HG03135 (cell line): Measurements from ENCODE around the gene MRPL37.
"Not testable (repeated sequence)": the region's sequence is repeated elsewhere in the genome, so short reads cannot be mapped to it uniquely, and the experiment has no call there.

Source experiments
- ATAC-seq: cut with Tn5 transposase; IDR thresholded peaks from one replicate; pipeline ENCODE4 v1.9.1; 2021; ENCODE audit warnings: mild to moderate bottlenecking, moderate library complexity; ENCODE audit not compliant: unreplicated experiment

MRPL37 gene

DNA sequence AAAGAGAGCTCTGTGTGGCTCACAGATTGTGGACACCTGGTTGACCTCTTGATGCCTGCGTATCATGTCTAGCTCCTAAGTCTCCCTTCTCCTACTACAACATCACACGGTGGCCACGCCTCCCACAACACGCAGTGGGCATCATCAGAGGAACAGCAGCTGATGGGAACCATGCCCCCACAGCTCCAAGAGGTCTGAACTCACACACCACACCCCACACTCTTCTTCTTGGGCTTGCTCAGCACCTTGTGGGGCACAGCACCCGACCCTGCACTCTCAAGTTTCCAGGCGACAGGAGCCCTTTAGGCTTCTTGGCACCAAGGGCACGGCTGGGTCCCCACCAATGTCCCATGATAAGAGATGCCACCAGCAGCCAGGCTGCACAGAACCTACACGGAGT, 28.4 kb upstream of the MRPL37 start:
- no peak for ATAC-seq

DNA sequence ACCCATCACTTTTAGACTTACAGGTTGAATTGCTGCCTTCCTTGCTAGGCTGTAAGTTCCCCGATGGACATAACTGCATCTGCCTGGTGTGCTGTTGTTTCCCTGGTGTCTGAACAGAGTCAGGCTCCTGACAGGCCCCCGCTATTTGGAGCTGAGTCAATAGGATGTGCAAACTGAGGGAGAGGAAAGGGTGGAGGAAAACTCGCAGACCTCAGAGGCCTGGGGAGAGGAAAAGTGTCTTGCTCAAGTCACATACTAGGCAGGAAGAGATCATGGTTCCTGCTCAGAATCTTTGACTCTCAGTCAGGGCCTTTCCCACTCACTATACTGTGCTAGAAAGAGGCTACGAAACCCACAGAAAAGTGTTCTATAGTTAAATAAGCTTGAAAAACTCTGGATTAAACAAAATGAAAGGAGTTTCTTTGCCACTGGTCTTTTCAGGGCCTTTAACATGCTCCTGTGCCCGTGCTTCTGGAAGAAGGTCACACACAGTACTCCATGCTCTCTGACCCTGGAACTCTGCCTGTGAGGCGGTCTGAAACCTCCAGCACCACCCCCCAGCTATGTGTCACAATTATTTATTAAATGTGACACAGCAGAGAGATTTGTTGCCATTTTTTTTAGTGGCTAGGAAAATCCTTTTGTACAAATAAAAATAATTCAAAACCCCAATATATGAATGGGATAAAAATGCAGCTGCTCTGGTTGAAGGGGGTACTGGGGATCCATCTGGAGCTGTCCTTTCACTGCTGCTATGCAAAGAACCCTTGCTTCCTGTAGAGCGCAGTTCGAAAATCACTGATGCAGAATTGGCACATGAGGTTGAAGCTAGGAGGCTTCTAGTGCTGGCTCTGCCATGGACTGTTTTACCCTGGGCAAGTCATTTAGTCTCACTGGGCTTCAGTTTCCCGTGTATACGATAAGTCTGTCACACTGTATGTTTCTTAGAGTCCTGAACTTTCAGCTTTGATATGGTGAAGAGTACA, 27.1 kb upstream of the MRPL37 start:
- no peak for ATAC-seq

DNA sequence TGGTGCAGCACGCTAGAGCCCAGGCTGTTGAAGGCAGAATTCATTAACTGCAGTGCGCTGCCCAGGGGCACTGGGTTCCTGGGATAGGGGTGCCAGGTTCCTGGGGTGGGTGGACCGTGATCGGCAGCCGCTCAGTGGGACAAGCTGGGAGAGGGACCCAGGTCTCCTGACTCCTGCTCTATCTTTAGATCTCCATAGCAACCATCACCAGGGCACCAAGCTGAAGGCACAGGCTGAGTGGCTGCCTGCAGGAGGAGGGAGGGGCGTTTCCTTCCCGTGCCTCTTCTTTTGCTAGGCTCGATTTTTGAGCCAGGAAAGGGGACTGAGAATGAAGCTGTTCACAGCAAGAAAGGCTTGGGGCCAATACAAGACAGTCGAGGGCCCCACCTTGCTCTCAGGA, 26.3 kb upstream of the MRPL37 start:
- ATAC-seq, result no peak

DNA sequence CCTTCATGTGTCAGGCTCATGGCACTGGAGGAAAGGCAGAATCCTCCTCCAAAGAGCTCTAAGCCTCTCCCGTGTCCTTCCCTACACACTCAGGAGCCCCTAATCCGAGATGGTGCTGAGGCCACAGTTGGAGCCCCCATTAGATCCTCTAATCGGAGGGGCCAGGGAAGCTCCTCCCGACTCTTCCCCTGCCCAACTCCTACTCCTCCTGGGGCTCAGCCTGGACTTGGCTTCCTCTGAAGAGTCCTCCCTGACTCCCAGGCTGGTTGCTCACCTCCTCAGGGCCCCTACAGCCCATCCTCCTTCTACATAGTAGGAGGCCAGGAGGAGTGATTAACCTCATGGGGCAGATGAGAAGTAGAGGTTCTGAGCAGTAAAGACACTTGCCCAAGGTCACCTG, 25.9 kb upstream of the MRPL37 start:
- ATAC-seq, result no peak

DNA sequence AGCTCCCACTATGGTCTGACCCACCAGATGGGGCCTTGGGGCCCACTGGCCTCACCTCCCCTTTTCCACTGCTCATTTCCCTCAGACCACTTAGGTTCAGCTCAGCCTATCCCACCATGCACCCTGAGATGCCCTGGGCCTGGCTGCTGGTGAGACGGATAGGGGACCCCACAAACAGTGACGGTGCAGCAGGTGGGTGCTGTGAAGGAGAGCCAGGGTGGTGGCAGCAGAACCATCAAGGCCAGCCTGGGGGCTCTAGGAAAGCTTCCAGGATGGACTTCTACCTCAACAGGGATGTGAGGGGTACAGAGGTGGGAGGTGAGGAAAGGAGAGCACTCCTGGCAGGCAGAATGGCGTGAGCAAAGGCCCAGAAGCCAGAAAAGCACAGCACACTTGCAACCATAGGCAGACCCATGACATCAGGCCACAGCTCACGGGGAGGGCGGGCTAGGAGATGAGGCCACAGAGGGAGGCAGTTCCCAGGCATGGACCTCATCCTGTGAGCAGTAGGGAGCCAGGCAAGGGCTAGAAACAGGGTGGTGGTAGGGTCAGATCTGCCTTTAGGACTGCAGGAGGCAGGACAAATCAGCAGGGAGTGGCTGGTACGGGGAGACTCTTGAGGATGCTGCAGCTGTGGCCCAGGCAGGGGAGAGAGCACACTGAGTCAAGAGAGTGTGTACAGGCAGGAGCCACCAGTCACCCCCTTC, 23.2 kb upstream of the MRPL37 start:
- ATAC-seq, result no peak

DNA sequence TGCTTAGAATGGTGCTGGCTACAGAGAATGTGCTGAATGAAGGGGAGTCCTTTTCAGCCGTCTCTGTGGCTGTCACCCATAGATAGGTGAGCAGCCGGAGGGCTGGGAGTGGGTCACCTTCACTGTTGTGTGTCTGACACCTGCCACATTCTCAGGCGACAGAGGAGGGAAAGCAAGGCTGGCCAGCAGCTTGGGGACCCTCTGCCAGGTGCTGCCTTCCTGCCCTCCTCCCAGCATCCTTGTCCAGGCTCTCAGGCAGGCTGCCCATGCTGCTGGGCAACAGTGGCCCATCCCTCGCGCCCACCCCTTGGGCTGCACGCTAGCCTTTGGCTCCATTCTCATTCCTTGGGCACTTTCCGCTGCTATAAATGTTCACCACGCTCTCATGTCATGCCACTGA, 22.2 kb upstream of the MRPL37 start:
- no peak for ATAC-seq

DNA sequence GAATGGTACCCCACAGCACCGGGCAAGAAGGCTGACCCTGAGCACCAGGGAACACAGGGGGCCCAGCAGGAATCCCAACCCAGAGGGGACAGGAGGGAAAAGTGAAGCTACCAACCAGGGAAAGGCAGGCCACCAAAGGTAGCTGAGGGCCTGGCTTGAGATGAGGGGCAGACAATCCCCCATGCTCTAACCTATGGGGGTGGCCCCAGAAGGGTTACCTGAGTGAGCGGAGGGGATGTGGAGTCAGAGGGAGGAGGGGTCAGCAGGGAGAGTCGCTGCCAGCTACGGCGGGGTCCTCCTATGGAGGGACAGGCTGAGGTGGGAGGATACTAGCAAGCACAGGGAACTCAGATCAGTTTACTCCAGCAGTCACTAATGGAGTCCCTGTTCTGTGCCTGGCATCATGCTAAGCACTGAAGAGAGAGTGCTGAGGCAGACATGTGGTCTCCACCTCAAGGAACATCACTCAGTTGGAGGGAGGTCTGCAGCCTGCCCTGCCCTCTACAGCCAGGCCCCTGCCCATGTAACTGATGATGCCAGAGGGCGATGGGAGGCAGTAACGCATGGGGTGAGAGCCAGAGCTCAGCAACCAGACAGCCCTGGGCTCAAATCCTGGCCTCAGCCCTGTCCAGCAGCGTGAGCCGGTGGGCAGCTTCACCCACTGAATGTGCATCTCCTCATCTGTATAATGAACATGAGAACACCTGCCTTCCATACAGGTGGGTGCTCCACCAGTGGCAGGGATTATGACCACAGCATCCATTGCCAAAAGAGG, 21.5 kb upstream of the MRPL37 start:
- ATAC-seq, result no peak

DNA sequence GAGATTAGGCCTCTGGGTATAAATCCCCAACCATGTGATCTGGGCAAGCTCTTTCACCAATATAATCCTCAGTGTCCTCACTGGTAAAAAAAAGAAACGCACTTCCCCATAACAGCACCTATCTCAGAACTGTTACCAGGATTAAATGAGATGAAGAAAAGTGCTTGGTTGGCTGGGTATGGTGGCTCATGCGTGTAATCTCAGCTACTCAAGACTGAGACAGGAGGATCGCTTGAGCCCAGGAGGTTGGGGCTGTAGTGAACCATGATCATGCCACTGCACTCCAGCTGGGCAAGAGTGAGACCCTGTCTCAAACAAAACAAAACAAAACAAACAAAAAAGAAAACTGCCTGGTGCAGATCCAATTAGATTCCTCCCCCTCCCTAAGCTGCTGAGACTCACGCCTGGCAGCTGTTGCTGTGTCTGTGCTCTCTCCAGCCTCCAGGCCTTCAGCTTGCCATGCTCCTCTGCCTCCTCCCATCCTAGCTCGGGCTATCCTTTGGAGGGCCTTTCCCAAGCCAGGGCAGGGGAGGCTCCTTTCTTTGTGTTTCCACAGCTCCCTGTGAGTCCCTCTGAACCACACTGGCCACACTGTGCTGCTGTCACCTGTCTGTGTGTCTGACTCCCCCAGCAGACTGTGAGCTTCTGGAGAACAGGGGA, 19.1 kb upstream of the MRPL37 start:
- ATAC-seq, result no peak

DNA sequence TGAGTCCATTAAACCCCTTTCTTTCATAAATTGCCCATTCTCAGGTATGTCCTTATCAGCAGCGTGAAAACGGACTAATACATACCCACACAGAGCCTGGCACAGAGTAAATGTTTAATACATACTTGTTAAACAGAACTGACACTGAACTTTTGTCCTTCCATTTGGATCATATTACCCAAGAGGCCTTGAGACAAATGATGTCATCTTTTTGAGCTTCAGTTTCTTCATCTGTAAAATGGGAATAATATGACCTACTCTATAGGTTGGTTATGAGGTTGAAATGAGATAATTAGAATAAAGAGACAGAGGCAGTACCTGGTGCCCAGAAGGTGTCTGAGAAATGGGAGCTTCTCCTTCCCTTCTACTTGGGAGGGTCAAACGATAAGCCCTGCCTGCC, 13.9 kb upstream of the MRPL37 start:
- ATAC-seq, result no peak

DNA sequence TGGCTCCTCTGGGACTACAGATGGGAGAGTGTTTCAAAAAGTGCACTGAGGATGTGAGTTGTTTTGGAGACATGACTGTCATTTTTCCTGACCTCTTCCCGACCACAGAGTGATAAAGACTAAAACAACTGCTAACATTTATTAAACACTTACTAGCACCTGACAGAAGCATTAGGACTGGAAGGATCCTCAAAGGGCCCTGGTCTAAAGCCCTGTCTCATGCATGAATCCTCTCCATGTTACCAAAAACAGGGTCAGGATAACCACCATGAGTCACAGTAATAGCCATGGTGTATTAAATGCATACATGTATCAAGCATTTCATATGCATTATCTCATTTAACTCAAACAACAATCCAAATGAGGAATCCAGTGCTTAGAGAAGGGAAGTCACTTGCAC, 11.7 kb upstream of the MRPL37 start:
- no peak for ATAC-seq

DNA sequence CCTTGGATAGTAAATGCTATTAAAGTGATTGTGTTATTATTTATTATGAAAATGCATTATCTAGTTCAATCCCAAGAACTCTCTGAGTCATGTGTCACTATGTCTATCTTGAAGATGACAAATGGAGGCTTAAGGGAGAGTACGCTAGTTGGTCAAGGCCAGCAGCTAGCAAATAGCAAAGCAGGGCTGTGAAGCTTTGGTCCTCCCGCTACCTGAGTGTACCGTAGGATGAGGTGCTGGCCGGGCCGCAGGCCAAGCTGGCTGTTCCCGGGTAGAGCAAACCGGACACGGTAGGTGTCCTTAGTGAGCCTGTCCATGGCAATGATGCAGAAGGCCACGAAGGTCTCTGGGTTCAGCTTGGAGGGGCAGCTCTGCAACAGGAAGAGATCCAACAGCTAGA, 9.4 kb upstream of the MRPL37 start:
- ATAC-seq, result no peak

DNA sequence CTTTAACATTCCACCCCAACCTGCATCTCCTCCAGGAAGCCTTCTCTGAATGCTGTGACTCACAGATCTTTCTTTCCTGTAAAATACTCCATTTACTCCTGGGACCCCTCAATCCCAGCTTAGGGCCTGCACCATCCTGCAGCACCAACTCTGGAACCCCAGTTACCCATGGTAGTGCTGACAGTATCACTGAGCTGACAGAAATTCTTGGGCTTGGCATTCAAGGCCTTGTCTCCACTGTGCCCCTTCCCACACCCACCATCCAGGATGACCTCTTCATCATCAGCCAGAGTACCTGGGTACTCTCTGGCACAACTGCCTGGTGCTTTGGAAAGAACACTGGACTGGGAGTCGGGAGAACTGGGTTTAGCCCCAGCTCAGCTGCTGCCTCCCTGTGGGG, 8.4 kb upstream of the MRPL37 start:
- no peak for ATAC-seq

DNA sequence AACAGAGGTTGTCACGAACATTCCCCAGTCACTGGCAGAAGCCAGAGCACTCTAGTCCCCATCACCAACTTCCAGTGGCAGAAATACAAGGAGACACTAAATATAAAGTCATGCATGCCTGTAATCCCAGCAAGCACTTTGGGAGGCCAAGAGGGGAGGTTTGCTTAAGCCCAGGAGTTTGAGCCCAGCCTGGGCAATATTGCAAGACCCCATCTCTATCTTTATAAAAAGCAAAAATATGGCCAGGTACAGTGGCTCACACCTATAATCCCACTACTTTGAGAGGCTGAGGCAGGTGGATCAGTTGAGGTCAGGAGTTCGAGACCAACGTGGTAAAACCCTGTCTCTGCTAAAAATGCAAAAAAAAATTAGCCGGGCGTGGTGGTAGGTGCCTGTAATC, 6.5 kb upstream of the MRPL37 start:
- ATAC-seq, result no peak

DNA sequence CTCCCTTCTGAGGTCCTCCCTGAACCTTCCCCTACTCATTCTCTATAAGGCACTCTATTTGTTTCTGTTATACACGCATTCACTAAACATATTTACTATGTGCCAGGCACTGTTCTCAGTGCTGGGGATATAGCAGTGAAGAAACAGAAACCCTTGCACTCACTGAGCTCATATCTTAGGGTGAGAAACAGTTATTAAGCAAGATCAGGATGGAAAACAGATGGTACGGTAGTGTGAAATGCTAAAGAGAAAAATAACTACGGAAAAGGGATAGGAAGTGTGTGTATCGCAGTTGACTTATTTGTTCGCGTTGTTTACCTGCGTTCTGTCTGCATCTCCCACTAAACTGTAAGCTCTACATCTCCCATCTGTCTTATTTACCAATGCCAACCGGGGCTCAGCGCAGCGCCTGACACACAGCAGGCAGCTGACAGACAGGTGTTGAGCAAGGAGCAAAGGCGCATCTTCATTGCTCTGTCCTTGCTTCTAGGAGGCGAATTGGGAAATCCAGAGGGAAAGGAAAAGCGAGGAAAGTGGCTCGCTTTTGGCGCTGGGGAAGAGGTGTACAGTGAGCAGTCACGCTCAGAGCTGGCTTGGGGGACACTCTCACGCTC, 709 bp upstream of the MRPL37 start:
- no peak for ATAC-seq

DNA sequence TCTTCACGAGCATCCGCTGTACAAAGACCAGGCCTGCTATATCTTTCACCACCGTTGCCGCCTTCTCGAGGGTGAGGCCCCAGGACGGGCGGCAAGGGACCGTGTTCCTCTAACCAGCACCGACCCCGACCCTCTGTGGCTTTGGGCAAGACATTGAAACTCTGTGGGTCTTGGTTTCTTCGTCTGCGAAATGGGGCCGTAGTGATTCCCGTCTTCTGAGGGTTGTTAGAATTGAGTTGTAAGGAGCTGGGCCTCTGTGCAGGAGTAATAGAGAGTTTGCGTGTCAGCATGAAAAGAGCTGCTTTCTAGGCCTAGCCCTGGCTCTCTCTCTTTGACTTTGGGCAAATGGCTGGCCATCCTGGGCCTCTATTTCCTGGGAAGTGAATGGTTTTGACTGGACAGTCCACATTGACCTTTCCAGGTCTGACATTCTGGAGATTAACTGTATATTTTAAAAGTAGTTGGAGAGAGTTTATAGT, 591 bp downstream of the MRPL37 start:
- peak; percentile 17 for ATAC-seq

DNA sequence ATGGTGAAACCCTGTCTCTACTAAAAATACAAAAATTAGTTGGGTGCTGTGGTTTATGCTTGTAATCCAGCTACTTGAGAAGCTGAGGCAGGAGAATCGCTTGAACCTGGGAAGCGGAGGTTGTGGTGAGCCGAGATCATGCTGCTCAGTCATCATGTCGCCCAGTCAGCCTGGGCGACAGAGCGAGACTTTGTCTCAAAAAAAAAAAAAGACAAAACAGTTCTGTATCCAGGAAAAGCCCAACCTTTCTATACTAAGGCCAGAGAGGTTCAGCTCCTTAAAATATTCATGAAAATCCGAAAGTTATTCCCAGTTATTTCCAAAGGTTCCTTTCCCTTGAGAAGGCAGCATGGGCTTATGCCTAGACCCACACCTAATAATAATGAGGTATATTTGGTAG, 4.2 kb downstream of the MRPL37 start:
- no peak for ATAC-seq

DNA sequence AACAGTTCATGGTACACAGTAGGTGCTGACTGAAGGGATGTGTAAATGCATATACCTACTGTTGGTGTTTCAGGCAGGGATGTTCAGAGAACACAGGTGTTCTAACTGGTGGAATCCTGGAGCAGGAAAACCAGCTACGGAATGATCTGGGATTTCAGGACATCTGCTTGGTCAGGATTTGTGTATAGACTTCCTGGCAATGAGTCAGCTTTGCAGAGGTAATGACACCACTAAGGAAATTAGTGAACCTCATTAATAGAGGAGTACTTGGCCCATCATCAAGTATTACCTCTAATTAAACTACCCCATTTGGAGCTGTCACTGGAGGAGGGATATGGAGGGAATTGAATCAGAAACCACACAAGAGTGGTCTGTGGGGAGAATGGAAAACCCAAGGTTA, 7.3 kb downstream of the MRPL37 start:
- no peak for ATAC-seq

DNA sequence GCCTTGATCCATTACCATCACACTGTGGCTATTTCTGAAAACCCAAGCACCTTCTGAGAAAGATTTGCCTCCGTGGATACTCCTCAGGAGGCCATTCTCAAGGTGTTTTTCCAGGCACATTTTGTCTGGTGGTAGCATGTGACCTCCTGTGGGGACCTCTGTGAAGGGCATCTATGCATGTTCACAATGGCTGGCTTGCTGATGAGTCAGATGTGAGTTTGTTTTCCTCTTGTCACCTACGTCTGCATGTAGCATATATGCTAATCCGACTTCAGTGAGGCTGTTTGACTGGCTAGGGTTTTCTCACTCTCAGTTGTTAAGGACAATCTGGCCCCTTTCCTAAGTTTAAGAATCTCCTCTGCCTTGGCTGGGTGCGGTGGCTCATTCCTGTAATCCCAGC, 7.9 kb downstream of the MRPL37 start:
- not testable (repeated sequence) for ATAC-seq

DNA sequence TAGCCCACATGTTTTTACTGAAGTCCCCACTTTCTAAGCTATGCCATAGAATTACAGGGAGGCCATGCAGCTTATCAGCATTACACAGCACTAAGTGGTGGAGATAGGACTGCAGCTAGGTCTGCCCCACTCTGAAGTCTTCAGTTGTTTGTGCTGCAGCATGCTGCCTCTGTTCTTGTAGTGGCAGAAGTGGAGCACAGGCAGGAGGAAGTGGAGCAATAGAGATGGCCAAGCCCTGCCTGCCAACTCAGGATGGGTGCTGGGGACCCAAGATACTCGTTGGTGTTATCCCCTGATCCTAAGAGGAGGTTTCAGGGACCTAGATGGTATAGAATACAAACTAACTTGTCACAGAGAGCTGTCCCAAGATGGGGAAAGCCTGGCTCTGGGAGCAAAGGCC, 12.9 kb downstream of the MRPL37 start:
- no peak for ATAC-seq

DNA sequence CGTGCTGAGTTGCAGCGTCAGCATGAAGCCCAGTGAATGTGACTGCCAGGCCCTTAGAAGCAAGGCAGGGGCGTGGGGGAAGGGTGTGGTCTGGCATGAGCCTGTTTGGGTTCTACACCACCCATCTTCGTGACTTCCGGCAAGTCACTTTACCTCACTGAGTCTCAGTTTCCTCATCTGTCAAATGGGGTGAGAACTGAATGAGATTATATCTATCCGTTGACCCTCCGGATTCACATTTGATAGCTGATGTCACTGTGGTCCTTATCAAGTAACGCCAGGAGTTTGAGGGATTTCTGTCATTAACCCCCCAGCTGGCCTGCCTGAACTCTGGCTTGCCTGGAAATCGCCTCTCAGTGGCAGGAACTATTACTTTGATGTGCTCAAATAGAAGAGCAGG, 15.6 kb downstream of the MRPL37 start:
- no peak for ATAC-seq
